HG03457 (cell line): ENCODE measurements around the gene STMN1.
"Not testable (repeated sequence)": the region's sequence is repeated elsewhere in the genome, so short reads cannot be mapped to it uniquely, and the experiment has no call there.

Experiments
- ATAC-seq: cut with Tn5 transposase; IDR thresholded peaks from one replicate; pipeline ENCODE4 v1.9.1; 2021; ENCODE audit warnings: moderate number of reproducible peaks; ENCODE audit not compliant: unreplicated experiment

The STMN1 gene

DNA sequence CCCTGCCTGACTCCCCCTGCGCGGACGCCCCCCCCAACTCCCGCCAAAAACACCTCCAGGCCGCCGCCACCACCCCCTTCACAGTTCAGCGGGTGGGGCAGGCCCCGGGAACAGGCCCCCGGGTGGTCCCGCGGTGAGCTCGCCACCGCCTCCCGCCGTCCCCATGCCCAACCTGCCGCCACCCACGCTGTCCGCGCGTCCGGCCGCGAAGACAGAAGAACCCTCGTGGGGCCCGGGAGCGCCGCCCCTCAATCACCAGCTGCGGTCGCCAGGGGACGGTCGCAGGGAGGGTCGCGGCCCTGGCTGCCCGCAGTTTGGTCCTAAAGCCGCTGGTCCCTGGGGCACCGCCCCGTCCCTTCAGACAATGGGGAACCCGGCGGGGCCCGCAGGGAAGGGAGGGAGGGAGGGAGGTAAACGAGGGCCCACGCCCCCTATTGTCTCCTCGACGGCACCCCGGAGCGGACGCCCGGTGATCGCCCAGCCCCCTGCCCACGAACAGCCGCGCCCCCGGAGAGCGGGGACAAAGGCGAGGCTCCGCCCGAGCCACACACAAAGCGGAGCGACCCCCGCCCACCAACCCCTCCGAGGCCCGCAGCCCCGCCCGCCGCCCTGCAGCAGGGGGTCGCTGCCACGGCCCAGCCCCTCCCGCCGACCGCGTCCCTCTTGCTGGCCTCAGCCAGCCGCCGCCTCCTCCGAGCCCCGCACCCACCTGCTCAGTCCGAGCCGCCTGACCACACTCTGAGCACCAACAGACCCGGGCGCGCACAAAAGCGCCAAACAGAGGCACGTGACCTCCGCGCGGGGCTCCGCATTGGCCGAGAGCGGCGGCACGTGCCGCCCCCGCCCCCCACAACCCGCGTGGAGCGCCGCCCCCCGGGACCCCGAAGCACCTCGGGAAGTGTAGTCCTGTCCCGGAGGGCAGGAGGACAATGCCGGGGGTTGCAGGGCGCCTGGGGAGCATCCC lies at the start of gene STMN1:
TSS of gene STMN1 (minus strand) at position 740 of the 964 bp plus-strand sequence. CDS start 1,743 bp downstream, outside the sequence.
- ATAC-seq = peak; percentile 50

DNA sequence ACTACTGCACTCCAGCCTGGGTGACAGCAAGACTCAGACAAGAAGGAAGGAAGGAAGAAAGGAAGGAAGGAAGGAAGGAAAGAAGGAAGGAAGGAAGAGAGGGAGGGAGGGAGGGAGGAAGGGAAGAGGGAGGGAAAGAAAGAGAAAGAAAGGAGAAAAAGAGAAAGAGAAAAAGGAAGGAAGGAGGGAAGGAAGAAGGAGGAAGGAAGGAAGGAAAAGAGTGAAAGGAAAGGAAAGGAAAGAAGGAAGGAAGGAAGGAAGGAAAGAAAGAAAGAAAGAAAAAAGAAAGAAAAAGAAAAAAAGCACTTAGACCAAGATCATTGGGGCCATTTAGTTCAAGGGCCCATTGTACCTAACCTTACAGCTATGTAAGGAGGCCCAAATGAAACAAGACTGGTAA lies 49.3 kb upstream of the STMN1 start:
- no peak for ATAC-seq

DNA sequence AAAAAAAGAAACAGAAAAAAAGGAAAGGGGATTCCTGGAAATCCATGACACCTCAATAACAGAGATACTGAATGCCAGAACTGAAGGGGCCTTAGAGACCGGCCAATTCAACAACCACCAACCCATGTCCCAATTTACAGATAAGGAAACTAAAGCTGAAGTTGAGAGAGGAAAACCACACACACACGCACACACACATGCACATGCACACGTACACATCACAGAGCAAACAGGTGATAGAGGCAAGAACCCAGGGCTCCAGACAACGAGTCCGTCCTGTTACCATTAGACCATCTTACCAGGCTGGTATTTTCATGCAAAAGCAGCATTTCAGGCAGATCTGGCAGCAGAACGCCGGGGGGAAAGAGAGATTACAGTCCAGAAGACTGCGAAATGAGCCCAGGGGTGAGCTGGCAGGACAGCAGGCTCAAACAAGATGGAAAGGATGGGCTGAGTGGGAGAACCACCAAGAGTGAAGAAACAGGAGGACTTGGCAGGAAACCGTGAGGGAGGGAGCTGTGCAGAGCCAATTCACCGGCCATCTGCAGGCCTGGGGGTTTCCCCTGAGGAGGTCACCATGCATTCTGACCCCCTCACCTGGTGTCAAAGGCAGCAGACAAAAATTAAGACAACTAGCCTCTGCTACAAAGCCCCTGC lies 48.2 kb upstream of the STMN1 start:
- ATAC-seq = no peak

DNA sequence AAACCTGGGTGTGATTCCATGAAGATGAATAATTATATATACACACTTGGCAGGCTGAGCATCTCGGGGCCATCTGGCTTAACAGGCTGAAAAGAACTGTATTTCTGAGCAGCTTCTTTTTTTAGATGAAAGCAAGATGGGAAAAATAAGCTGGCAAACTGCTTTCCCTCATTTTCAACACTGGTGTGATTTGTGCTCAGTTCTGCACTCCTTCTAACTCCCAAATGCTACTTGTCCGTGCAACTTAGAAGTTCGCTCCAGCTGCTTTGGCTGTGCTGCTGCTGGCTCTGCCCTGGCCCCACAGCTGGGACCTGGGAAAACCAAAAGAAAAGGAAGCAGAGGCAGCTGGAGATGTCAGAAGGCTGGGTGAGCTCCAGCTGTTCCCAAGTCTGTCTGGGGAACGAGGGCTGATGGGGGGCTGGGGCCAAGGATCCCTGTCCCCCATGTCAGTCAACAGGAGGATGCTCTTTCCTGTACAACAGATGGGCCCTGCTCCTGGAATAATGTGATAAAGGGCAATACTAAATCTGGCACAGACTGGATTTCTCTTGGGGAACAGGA lies 46.7 kb upstream of the STMN1 start:
- ATAC-seq = no peak

DNA sequence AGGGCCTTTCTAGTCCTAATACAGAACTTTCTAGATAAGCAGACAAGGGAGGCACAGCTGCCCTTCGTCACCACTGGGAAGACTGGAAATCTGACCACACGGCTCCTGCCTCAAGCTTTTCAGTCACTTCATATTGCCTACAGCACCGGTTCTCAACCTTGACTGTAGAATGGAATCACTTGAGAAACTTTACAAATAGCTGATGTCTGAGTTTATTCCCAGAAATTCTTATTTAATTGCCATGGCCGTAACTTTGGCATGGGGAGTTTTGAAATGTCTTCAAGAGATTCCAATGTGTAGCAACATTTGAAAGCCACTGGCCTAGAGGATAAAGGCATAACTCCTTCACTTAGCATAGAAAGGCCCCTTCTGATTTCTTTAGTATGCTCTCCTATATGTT lies 42.4 kb upstream of the STMN1 start:
- no peak for ATAC-seq

DNA sequence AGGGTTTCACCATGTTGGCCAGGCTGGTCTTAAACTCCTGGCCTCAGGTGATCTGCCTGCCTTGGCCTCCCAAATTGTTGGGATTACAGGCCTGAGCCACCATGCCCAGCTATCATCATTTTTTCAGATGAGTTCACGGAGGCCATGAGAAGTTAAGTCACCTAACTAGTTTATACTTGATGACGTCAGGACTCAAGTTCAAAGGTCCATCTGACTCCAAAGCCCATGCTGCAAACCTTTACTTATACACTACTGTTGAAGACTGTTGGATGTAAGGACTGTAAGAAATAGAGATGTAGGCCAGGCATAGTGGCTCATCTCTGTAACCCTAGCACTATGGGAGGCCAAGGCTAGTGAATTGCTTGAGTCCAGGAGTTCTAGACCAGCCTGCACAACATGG lies 40.8 kb upstream of the STMN1 start:
- no peak for ATAC-seq

DNA sequence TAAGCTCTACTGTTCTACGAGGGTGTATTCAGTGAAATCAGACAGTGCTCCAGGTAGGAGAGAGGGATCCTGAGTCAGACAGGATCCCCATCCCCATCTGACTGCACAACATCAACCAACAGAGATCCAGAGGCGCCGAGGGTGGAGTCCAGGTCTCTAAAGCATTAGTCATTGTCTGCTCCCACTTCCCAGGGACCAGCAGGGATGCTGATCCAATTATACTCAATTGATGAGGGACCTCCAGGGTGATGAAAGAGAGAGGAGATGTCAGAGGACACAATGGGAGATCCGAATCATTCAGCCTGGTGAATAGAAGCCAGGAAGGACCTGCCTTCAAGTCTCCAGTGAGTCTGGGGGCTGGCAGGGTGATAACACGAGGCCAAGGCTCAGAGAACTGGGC lies 39.5 kb upstream of the STMN1 start:
- no peak for ATAC-seq

DNA sequence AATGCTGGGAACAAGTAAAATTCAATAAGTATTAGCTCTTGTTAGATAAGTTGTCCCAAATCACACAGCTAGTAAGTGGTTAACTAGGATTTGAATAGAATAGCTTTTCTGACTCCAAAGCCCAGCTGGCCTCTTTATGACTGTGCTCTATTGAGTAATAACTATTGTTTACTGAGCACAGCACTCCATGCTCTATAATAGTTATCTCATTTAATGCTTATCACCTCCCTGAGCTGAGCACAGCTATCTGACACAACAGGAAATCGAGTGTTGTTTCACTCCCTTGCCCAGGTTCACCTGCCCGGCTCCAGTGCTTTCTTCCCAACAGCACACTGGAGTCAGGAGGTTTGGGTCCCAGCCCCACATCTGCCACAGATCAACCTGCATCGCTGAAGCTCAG lies 38.8 kb upstream of the STMN1 start:
- ATAC-seq = no peak

DNA sequence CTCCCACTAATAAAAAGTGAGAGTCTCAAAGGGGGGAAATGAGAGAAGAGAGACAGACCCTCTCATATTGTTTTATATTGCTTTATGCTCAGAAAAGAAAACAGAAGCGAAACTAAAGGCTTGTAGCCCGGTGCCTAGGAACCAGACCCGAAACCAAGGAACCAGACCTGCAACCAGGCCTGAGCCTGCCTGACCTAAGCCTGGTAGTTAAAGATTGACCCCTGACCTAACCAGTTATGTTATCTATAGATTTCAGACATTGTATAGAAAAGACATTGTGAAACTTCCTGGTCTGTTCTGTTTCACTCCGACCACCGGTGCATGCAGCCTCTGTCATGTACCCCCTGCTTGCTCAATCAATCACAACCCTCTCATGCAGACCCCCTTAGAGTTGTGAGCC lies 37.3 kb upstream of the STMN1 start:
- ATAC-seq = not testable (repeated sequence)

DNA sequence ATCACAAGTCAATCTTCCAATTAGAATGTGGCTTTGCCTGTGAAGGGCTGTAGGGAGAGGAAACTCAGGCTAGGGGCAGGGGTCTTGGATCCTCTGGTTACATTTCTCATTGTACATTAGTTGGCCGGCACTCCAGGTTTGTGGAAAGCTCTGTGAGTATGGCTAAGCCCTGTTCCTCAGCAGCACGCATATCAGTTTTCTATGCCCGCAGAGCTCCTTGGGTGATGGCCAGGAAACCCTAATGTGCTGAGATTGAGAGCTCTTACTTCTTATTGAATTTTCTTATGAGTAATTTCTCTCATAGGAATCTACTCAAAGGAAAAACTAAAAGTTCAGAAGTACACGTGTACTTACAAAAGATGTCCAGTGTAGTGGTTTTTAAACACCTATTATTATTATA lies 30.7 kb upstream of the STMN1 start:
- ATAC-seq = no peak

DNA sequence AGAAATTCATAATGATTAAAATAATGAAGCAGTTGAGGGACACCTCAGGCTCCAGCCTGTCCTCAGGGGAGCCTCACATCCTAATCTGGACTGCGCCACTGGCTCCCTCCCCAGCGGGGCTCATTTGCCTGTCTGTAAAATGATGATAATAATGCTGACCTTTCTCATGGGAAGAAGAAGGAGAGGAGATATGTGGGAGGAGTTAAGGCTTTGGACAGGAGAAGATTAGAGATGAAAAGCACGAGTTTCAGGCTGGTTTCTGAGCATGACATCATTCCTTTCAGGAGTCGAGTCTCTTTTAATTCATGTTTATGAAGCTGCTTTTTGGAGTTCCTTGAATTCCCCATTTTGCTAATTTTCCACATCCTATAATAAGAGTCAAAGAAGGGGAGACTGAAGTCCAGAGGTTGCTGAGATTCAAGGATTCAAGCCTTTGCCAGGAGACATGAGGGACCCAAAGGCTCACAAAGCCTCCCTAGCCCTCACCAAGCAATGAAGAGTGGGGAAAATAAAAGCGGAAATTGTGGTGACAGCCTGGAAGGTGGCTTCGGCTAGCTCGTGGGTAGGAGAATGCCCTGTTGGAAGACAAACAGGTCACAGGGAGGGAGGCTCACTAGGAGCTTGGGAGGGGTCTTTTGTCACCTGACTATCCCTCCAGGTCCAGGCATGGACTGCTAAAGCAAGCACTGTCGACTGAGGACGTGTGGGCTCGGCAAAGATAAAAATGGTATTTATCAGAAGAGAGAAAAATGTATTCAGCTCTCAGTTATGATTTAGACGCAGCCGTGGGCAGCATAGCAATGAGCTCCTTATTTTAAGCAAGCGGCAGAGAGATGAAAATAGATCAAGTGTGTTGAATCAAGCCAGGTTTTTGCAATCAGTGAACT lies 27.5 kb upstream of the STMN1 start:
- ATAC-seq = no peak

DNA sequence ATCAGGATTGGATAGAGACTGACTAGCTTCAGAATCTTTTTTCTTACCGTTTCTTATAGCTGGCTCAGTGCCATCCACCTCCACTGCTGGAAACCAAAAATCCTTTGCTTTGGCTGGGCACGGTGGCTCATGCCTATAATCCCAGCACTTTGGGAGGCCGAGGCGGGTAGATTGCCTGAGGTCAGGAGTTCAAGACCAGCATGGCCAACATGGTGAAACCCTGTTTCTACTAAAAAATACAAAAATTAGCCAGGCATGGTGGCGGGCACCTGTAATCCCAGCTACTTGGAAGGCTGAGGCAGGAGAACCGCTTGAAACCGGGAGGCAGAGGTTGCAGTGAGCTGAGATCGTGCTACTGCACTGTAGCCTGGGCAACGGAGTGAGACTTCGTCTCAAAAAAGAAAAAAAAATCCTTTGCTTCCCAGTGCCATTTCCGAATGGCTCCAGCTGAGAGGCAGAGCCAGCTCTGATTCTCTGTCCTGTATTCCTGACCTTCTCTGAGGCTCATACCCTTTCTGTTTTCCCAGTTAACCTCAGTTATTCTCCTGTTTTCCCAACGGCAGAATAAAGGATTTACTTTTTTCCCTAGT lies 26.7 kb upstream of the STMN1 start:
- not testable (repeated sequence) for ATAC-seq

DNA sequence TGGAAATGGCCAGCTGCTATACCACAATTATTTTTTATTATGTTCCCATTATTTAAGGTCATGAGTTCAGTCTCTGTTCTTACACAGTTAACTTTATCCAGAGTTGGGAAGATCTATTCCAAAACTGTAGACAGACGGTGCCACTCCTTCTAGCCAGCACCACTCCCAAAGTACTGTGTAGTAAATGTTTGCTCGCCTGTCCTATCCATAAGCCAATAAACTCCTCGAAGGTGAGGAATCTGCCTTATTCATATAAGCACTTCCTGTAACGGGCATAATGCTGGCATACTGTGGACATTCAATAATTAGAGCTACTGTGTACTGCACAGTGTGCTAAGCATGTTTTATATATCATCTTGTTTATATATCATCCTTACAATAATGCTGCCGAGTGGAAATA lies 26.1 kb upstream of the STMN1 start:
- ATAC-seq = no peak

DNA sequence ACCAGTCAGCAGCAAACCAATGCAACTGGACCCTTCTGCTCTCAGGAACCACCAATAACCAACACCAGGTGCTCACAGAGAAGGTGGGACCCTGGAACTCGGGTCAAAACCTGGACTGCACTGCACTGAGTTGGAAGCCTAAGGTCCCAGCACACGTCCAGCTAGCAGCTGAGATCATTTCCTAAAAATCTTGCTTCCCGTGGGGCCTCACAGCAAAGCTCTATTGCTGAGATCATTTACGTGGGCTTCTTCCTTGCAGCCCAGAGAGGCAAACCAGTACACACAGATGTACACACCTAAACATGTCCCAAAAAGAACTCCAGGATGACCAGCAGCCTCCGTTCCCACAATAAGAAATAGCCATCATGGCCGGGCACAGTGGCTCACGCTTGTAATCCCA lies 22.8 kb upstream of the STMN1 start:
- no peak for ATAC-seq

DNA sequence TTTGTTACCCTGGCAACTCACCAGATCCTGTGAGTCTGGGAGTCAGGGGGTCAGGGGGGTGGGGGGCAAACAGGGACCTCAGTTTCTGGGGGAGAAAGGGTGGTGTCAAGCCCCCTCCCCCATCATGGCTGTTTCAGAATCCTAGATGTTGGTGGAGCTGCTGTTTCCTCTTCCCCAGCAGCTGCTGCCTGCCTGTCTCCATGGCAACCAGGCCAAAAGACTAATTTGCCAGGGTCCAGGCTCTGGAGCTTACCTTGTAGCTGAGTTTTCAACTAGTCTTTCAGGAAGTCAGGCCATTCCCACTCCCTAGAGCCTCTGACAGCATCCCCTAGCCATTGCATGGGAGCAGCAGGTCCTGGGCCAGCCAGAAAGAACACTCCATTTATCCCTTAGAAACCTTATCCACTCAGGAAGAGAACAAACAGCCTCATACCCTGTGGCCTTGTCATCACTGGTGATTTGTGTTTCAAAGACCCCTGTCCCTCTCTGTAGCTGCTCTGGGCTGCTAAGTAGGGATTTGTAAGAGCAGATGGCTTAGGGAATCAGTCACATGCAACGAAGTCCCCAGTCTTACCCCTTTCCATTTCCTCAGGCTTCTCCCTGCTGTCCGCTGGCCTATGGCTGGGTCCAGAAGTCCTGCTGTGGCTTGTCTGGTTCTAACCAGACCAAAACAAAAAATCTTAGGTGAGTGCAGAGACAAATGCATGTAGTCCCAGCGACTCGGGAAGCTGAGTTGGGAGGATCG lies 21.5 kb upstream of the STMN1 start:
- ATAC-seq = no peak

DNA sequence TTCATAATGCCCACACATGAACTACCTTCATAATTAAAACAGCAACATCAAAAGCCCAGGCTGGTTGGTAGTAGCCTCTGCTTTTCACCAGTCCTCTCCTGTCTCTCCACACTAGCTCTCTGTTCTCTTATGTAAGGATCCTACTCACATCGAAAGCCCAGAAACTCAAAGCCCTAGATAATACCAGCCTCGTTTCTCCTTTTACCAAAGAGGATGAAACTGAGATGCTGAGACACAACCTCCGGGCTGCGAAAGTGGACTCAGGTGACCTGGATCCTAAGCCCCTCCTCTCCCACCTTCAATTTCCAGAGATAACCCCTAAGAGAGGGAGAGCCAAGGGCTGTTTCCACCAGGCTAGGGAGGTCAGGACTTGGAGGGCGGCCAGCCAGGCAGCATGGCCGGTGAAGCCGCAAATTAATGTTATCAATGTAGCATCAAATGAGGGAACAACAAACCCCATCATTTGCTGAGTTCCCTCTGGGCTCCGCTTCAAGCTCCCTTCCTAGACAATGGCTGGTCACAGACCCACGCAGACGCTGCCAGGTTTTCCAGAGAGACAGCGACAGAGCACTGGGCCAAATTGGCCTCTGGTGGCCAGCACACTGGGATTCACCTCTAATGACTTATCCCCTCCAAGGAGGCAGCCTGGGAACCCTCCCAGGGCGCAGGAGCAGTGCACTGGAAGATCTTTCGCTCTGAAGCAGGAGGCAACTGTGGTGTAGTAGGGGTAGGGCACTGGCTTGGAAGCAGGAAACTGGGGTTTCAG lies 20.7 kb upstream of the STMN1 start:
- no peak for ATAC-seq

DNA sequence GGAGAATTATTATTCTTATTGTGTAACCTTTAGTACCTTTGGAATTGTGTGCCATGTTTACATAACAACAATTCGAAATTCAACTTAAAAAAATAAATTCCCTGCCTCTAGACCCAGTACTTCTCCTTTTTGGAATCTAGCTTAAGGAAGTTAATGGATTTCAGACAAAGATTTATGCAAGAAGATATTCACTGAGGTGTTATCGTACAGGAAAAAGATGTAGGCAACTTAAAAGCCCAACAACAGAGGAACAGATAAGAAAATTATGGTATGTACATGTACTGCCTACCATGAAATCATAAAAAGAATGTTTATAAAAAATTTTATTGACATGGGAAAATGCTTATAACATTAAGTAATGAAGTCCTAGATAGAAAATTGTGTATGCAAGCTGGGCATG lies 18.2 kb upstream of the STMN1 start:
- no peak for ATAC-seq

DNA sequence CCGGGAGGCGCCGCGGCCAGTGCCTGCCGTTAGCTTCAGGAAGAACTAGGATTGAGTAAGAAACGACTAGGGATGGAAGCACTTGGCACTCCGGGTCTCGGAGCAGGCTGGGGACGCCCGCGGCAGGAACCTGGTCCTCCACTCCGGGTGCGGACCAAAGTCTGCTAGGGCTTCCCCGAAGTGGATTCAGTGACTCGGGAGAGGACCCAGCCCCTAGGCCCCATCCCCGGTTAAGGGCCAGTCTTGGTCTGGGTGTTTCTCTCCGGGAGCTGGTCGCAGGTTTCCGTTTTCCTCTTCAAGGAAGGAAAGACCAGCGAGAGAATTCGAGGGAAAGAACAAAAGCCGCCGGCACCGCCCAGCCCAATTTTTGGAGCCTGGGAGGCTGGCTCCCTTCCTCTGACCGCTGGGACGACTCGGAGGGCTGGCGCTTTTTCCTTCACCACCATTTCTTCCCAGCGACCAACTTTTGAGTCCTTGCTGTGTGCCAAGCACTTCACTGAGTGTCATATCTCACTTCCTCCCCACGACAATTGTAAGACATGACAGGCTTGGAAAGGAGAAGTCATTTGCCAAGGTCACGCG lies 16.8 kb upstream of the STMN1 start:
- no peak for ATAC-seq
